ENCODE data around the gene SRMS. TPM values are rescaled to one million over a fixed set of nuclear protein-coding genes. Genes with fewer than 3 reads are reported as not detected.

Gene SRMS
- total and polyA plus RNA-seq, 2 of the 13 experiments (the other 11 are each of a cell fraction or from before 2014, with no cell fraction given), result not detected

- TF ChIP-seq ZNF274 (CRISPR knock-in tag; IDR thresholded peaks at IDR 0.05), result 0 out of 2 replicates have a peak, but pooled peaks have one; percentile 47
- TF ChIP-seq NONO (IDR thresholded peaks at IDR 0.05), result no peak
- 0 out of 2 replicates have a peak, but pooled peaks have one; percentile 14 for TF ChIP-seq NONO (CRISPR knock-in tag; conservative IDR thresholded peaks at IDR 0.05)
- TF ChIP-seq, protein P1, sequence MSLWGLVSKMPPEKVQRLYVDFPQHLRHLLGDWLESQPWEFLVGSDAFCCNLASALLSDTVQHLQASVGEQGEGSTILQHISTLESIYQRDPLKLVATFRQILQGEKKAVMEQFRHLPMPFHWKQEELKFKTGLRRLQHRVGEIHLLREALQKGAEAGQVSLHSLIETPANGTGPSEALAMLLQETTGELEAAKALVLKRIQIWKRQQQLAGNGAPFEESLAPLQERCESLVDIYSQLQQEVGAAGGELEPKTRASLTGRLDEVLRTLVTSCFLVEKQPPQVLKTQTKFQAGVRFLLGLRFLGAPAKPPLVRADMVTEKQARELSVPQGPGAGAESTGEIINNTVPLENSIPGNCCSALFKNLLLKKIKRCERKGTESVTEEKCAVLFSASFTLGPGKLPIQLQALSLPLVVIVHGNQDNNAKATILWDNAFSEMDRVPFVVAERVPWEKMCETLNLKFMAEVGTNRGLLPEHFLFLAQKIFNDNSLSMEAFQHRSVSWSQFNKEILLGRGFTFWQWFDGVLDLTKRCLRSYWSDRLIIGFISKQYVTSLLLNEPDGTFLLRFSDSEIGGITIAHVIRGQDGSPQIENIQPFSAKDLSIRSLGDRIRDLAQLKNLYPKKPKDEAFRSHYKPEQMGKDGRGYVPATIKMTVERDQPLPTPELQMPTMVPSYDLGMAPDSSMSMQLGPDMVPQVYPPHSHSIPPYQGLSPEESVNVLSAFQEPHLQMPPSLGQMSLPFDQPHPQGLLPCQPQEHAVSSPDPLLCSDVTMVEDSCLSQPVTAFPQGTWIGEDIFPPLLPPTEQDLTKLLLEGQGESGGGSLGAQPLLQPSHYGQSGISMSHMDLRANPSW (CRISPR knock-in tag; IDR thresholded peaks at IDR 0.05; ENCODE audit: borderline replicate concordance), result no peak
- no peak for TF ChIP-seq ZNF644 (CRISPR knock-in tag; IDR thresholded peaks at IDR 0.05; ENCODE audit: low read depth)
- no peak for TF ChIP-seq ISL2 (CRISPR knock-in tag; IDR thresholded peaks at IDR 0.05)
- TF ChIP-seq POGK (CRISPR knock-in tag; conservative IDR thresholded peaks at IDR 0.05), result 0 out of 2 replicates have a peak, but pooled peaks have one; percentile 39
- TF ChIP-seq STAG1 (CRISPR knock-in tag; IDR thresholded peaks at IDR 0.05), result peak; percentile 82
- TF ChIP-seq TEAD3 (CRISPR knock-in tag; optimal IDR thresholded peaks at IDR 0.05; ENCODE audit: borderline replicate concordance), result peak; percentile 23
- no peak for TF ChIP-seq TFE3 (CRISPR knock-in tag; IDR thresholded peaks at IDR 0.05)
- peak; percentile 49; the same call in 1 of the 2 replicates for TF ChIP-seq ZNF280B (CRISPR knock-in tag; IDR thresholded peaks at IDR 0.05; ENCODE audit: borderline replicate concordance)
- 0 out of 2 replicates have a peak, but pooled peaks have one; percentile 34 for TF ChIP-seq KDM2A (CRISPR knock-in tag; IDR thresholded peaks at IDR 0.05; ENCODE audit: borderline replicate concordance, low read depth)
- no peak for TF ChIP-seq ZNF670 (CRISPR knock-in tag; IDR thresholded peaks at IDR 0.05; ENCODE audit: borderline replicate concordance)
- TF ChIP-seq ISX (CRISPR knock-in tag; conservative IDR thresholded peaks at IDR 0.05), result no peak
- peak; percentile 50; the same call in 1 of the 2 replicates for TF ChIP-seq ZFX (CRISPR knock-in tag; IDR thresholded peaks at IDR 0.05; ENCODE audit: low read depth)
- TF ChIP-seq, protein P2, sequence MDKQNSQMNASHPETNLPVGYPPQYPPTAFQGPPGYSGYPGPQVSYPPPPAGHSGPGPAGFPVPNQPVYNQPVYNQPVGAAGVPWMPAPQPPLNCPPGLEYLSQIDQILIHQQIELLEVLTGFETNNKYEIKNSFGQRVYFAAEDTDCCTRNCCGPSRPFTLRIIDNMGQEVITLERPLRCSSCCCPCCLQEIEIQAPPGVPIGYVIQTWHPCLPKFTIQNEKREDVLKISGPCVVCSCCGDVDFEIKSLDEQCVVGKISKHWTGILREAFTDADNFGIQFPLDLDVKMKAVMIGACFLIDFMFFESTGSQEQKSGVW (CRISPR knock-in tag; IDR thresholded peaks at IDR 0.05; ENCODE audit: borderline replicate concordance), result no peak
- 0 out of 2 replicates have a peak, but pooled peaks have one; percentile 31 for TF ChIP-seq THAP11 (CRISPR knock-in tag; IDR thresholded peaks at IDR 0.05)
Observed at GRCh38 chr20:63578224-63579016, 30.9 kb upstream of the SRMS start (continued).
